HL-60 (cell line): ENCODE measurements around the gene TMUB1.

ENCODE experiments used
- DNase-seq, 2 experiments: peaks; one replicate each; pipeline ENCODE4 v3.0.0-alpha.2; 2010 to 2020; ENCODE audit warnings: low read depth in 1 of 2, low spot score in 1 of 2
- H3K27ac ChIP-seq: fragments of 250-450 bp; sonication (Bioruptor Pico); replicated peaks from 2 replicates; pipeline ENCODE4 v1.5.1; 2020; ENCODE audit warnings: mild to moderate bottlenecking, moderate library complexity
- H3K27me3 ChIP-seq: fragments of 250-450 bp; sonication (Bioruptor Pico); 2 replicates; pipeline ENCODE4 v1.5.1; 2021; ENCODE audit warnings: mild to moderate bottlenecking, moderate library complexity; ENCODE audit not compliant: insufficient read depth, poor library complexity, severe bottlenecking
- H3K4me3 ChIP-seq: replicated peaks from 2 replicates; pipeline ENCODE4 v1.5.1; 2011; ENCODE audit warnings: mild to moderate bottlenecking, control low read depth, low read length; ENCODE audit not compliant: insufficient read depth
- CTCF ChIP-seq: IDR thresholded peaks from one replicate; pipeline ENCODE4 v1.5.1; 2011; ENCODE audit warnings: low read length, control low read depth, inconsistent platforms; ENCODE audit not compliant: insufficient read depth
- GABPA ChIP-seq: IDR thresholded peaks from 2 replicates; pipeline ENCODE4 v1.6.1; 2012; ENCODE audit warnings: low read depth
- POLR2AphosphoS5 ChIP-seq: IDR thresholded peaks from 2 replicates; pipeline ENCODE4 v1.6.1; 2012; ENCODE audit warnings: low read depth
- REST ChIP-seq: IDR thresholded peaks from 2 replicates; pipeline ENCODE4 v1.6.1; 2012; ENCODE audit warnings: low read depth; ENCODE audit not compliant: insufficient replicate concordance
- SPI1 ChIP-seq: IDR thresholded peaks from 2 replicates; pipeline ENCODE4 v1.6.1; 2012; ENCODE audit warnings: low read depth, mild to moderate bottlenecking, borderline replicate concordance

The TMUB1 gene

GRCh38 chr7:151073990-151074389 is 9.3 kb downstream of the TMUB1 start:
- DNase-seq = no peak
- Histone ChIP-seq H3K27me3 (no peaks in the 10 kb centered on the region), H3K27ac (no peak overlapping the region), H3K4me3 (no peak overlapping the region)
- TF ChIP-seq GABPA (no peak), REST (no peak), CTCF (no peak), POLR2AphosphoS5 (no peak), SPI1 (no peak)

- TF ChIP-seq POLR2AphosphoS5 = no peak
- TF ChIP-seq SPI1 = no peak
- TF ChIP-seq CTCF = no peak
- TF ChIP-seq GABPA = no peak
- TF ChIP-seq REST = no peak
- no peak overlapping the region for H3K27ac ChIP-seq
- no peak for DNase-seq
- H3K4me3 ChIP-seq = no peak overlapping the region
- H3K27me3 ChIP-seq = no peaks in the 10 kb centered on the region
Measured at GRCh38 chr7:151071032-151071866, 12.0 kb downstream of the TMUB1 start.

- no peak for TF ChIP-seq SPI1
- TF ChIP-seq CTCF = no peak
- TF ChIP-seq POLR2AphosphoS5 = no peak
- no peak for TF ChIP-seq GABPA
- TF ChIP-seq REST = no peak
- H3K27ac ChIP-seq = no peak overlapping the region
Measured at GRCh38 chr7:151070574-151070960, 12.7 kb downstream of the TMUB1 start.

More at GRCh38 chr7:151070574-151070960, 12.7 kb downstream of the TMUB1 start:
- no peak for DNase-seq
- Histone ChIP-seq H3K4me3 (no peak overlapping the region), H3K27me3 (no peaks in the 10 kb centered on the region)
